HepG2 (cell line): Measurements from ENCODE around the gene AKAP9. TPM values are rescaled to one million over a fixed set of nuclear protein-coding genes. Genes with fewer than 3 reads are reported as not detected.

Experiments
- ATAC-seq: fragments of 200-7000 bp; cut with Tn5 transposase; 3 replicates; pipeline ENCODE4 v1.9.1; 2020; ENCODE audit warnings: mild to moderate bottlenecking, moderate library complexity
- BruUV-seq: library from RNA; stranded (reverse); fragments of 400-500 nt; replicated peaks from 2 replicates; lab custom pipeline; 2021; lab: Mats Ljungman, UMichigan
- CTCF ChIA-PET: fragments of 300-600 bp; formaldehyde crosslinking; extraction: SDS; loops from one replicate; lab custom pipeline; 2021; ENCODE audit warnings: low total read pairs, inconsistent platforms, low intra/inter-chr PET ratio; lab: Yijun Ruan, JAX
- POLR2A ChIA-PET: fragments of 350-600 bp; sonication (Branson Sonifier 250); formaldehyde crosslinking; loops from one replicate; lab custom pipeline; 2020; ENCODE audit warnings: antibody characterized with exemption, inconsistent platforms; lab: Yijun Ruan, JAX
- DNase-seq: peaks from one replicate; pipeline ENCODE4 v3.0.0-alpha.2; 2015; ENCODE audit warnings: low spot score
- FAIRE-seq: peaks from 3 replicates; lab custom pipeline; 2011; peaks lifted over from hg19 to GRCh38; lab: Jason Lieb, UNC
- H2AFZ ChIP-seq: one replicate; pipeline ENCODE4 v1.6.1; 2011; ENCODE audit warnings: low read length, inconsistent platforms
- H3K27ac ChIP-seq: fragments of 300-600 bp; 3 replicates; pipeline ENCODE4 v1.8.0; 2011; ENCODE audit warnings: mixed run types, mild to moderate bottlenecking, mixed read lengths, low read length, inconsistent platforms; ENCODE audit not compliant: insufficient read depth; ENCODE audit errors: extremely low read length
- H3K27me3 ChIP-seq, 2 experiments: fragments of 200-600 bp in 1 of 2; 2 replicates in 1 of 2; 3 replicates in 1 of 2; pipeline versions ENCODE4 v1.6.0 to v1.8.0; 2011; ENCODE audit warnings: low read length in 2 of 2, mild to moderate bottlenecking in 2 of 2, moderate library complexity in 2 of 2, inconsistent platforms in 1 of 2; ENCODE audit not compliant: insufficient read depth in 2 of 2, control insufficient read depth in 1 of 2
- H3K36me3 ChIP-seq, 2 experiments: fragments of 200-600 bp in 1 of 2; replicated peaks in 1 of 2; 2 replicates in 1 of 2; 3 replicates in 1 of 2; pipeline versions ENCODE4 v1.5.1 to v1.8.0; 2011; ENCODE audit warnings: low read length in 2 of 2, inconsistent platforms in 1 of 2; ENCODE audit not compliant: insufficient read depth in 2 of 2, control insufficient read depth in 1 of 2
- H3K4me1 ChIP-seq: 2 replicates; pipeline ENCODE4 v1.5.1; 2012; ENCODE audit warnings: low read length, inconsistent platforms; ENCODE audit not compliant: insufficient read depth
- H3K4me2 ChIP-seq: 2 replicates; pipeline ENCODE4 v1.6.0; 2011; ENCODE audit warnings: low read depth, low read length, inconsistent platforms
- H3K4me3 ChIP-seq, 3 experiments: fragments of 200-600 bp in 1 of 3; sonication (generic), shearing (Covaris generic) in 1 of 3; replicated peaks in 1 of 3; 2 replicates each; pipeline ENCODE4 v1.5.1; 2011 to 2016; ENCODE audit warnings: low read length in 3 of 3, inconsistent platforms in 2 of 3, low read depth in 2 of 3, mild to moderate bottlenecking in 2 of 3, control low read depth in 1 of 3, mixed read lengths in 1 of 3; ENCODE audit not compliant: insufficient read depth in 1 of 3
- H3K79me2 ChIP-seq: one replicate; pipeline ENCODE4 v1.6.1; 2011; ENCODE audit warnings: low read length, inconsistent platforms; ENCODE audit not compliant: insufficient read depth
- H3K9ac ChIP-seq: 2 replicates; pipeline ENCODE4 v1.6.0; 2011; ENCODE audit warnings: mild to moderate bottlenecking, low read depth, low read length, inconsistent platforms; ENCODE audit not compliant: insufficient read depth
- H3K9me3 ChIP-seq: 2 replicates; pipeline ENCODE4 v1.5.1; 2012; ENCODE audit warnings: mild to moderate bottlenecking, low read length
- H4K20me1 ChIP-seq: 2 replicates; pipeline ENCODE4 v1.6.0; 2011; ENCODE audit warnings: inconsistent platforms, mild to moderate bottlenecking, low read length, moderate library complexity; ENCODE audit not compliant: insufficient read depth
- CSRNP1 ChIP-seq: sonication (generic); formaldehyde crosslinking; IDR thresholded peaks from 2 replicates; pipeline ENCODE4 v1.8.1; 2023; ENCODE audit warnings: mild to moderate bottlenecking, missing genetic modification reagents
- ZKSCAN1 ChIP-seq: fragments of 150-350 bp; IDR thresholded peaks from 2 replicates; pipeline ENCODE4 v1.6.1; 2014; ENCODE audit warnings: low read length
- ZNF101 ChIP-seq: sonication (generic); formaldehyde crosslinking; IDR thresholded peaks from 2 replicates; pipeline ENCODE4 v1.4.0; 2020; ENCODE audit warnings: mild to moderate bottlenecking, low read depth, missing genetic modification reagents, borderline replicate concordance
- ZNF44 ChIP-seq: sonication (generic); formaldehyde crosslinking; IDR thresholded peaks from 2 replicates; pipeline ENCODE4 v1.5.1; 2020; ENCODE audit warnings: mild to moderate bottlenecking, missing genetic modification reagents
- ZNF740 ChIP-seq: sonication (generic); formaldehyde crosslinking; IDR thresholded peaks from 2 replicates; pipeline ENCODE4 v1.4.0; 2020; ENCODE audit warnings: missing genetic modification reagents
- WGBS: methylation state at CpG from one replicate; pipeline ENCODE4 v1.1.6; 2017; ENCODE audit warnings: low lambda C conversion rate; 5-methylcytosine and 5-hydroxymethylcytosine counted together
- in situ Hi-C: cut with HindIII; loops from 2 replicates; pipeline ENCODE4 v1.10.0; 2017; ENCODE audit warnings: low pct_unique_long_range_greater_than_20kb; ENCODE audit not compliant: extremely low pct_ligation_motif_present
- intact Hi-C: fragments of 100-400 bp; cut with micrococcal nuclease; formaldehyde crosslinking; loops from one replicate; pipeline ENCODE4 v1.10.0; 2022; ENCODE audit not compliant: unreplicated experiment
- polyA plus RNA-seq, 8 experiments: library from polyadenylated mRNA; depleted of rRNA in 3 of 8; stranded (reverse) in 7 of 8; unstranded in 1 of 8; fragments of >200 nt; fragmentation: Illumina TruSeq in 4 of 8; extraction: Trizol in 4 of 8; gene quantifications; 2 replicates each; pipeline versions ENCODE4 v1.2.1 to v1.2.3, GENCODE V29; 2011 to 2016; ENCODE audit warnings: low read depth in 4 of 8, missing spikeins in 1 of 8, mixed read lengths in 1 of 8; ENCODE audit not compliant: insufficient read depth in 1 of 8
- total RNA-seq, 5 experiments: library from RNA; depleted of rRNA; stranded (reverse); fragments of >200 nt; fragmentation: Illumina TruSeq; extraction: Trizol; gene quantifications; 2 replicates each; pipeline ENCODE4 v1.2.3, GENCODE V29; 2016; ENCODE audit warnings: low read depth in 1 of 5

Gene AKAP9
- total and polyA plus RNA-seq, 2 of the 13 experiments (the other 11 are each of a cell fraction or from before 2014, with no cell fraction given) = 27.6 to 33.1 TPM

GRCh38 chr7:91940171-91940570 is 491 bp upstream of the AKAP9 start:
- Histone ChIP-seq H3K4me2 (peak overlapping the region; percentile 96), H3K36me3 (no peaks in the 10 kb centered on the region), H3K4me3 (peak overlapping the region; percentile 85 to 98 (median 91)), H3K27ac (peak overlapping the region; percentile 91), H4K20me1 (peaks cover 14% of the 10 kb centered on the region; the same call in 1 of the 2 replicates), H3K9me3 (no peaks in the 10 kb centered on the region)
- 3% methylated on average over 12 of the region's 12 CpGs for WGBS
- intact Hi-C loops = loop anchor here (2.0 to 5.0 kb wide), 2 partner anchors 59 to 102 kb away; partner anchors contain the start of gene MTERF1
- 0 out of 2 replicates have a peak, but pooled peaks have one; percentile 2 for TF ChIP-seq CSRNP1
- peak; percentile 38; the same call in 1 of the 2 replicates for TF ChIP-seq ZNF740 (CRISPR knock-in tag)
- TF ChIP-seq ZNF44 (CRISPR knock-in tag) = 0 out of 2 replicates have a peak, but pooled peaks have one; percentile 21
- no peak for TF ChIP-seq ZNF101 (CRISPR knock-in tag)
- TF ChIP-seq ZKSCAN1 = no peak
- TF ChIP-seq, all 625 proteins: peak for 3
- ChIA-PET POLR2A (interaction anchor here (0.8 to 3.3 kb wide), 3 partner anchors 59 to 588 kb away, joined by 3 to 13 read pairs (median 11); partner anchors contain the start of genes MTERF1, PEX1 and RBM48), CTCF (no interaction called here)
- H3K4me1 ChIP-seq = peaks cover 31% of the 10 kb centered on the region
- FAIRE-seq = peak; percentile 21
- ATAC-seq = peak; percentile 27
- H2AFZ ChIP-seq = peak overlapping the region; percentile 91
- peak; percentile 14 for DNase-seq
- in situ Hi-C loops = no loop called here
- H3K79me2 ChIP-seq = peaks cover 37% of the 10 kb centered on the region
- peak overlapping the region; percentile 94 for H3K9ac ChIP-seq
- TSS peak; percentile 94 for BruUV-seq
- H3K27me3 ChIP-seq = no peaks in the 10 kb centered on the region; a peak in 1 of 5 replicates
